Pancreas (tissue), 10 donors: ENCODE data around the gene GRM5. TPM values are rescaled to one million over a fixed set of nuclear protein-coding genes. Genes with fewer than 3 reads are reported as not detected.

Source experiments
- ATAC-seq, 4 donors: fragments of 200-7000 bp; cut with Tn5 transposase; one replicate each; pipeline versions ENCODE4 v1.8.0 to v1.9.1; 2020; ENCODE audit warnings: mild to moderate bottlenecking in 4 of 4, moderate library complexity in 4 of 4
- DNase-seq, 6 donors: peaks; one replicate each; pipeline ENCODE4 v3.0.0-alpha.2; 2020
- FAIRE-seq: peaks from 2 replicates; lab custom pipeline; 2012; peaks lifted over from hg19 to GRCh38; lab: Jason Lieb, UNC
- H3K27ac ChIP-seq, 4 donors: fragments of 200-600 bp; sonication (generic); 1 replicate in 3 of 4; 2 replicates in 1 of 4; pipeline versions ENCODE4 v1.5.0 to v1.8.0; 2020
- H3K27me3 ChIP-seq, 4 donors: fragments of 200-600 bp; one replicate each; pipeline ENCODE4 v1.8.0; 2021
- H3K36me3 ChIP-seq, 3 donors: fragments of 200-600 bp; sonication (generic) in 1 of 3; one replicate each; pipeline versions ENCODE4 v1.5.0 to v1.8.0; 2020 to 2021
- H3K4me1 ChIP-seq, 3 donors: fragments of 200-600 bp; one replicate each; pipeline ENCODE4 v1.8.0; 2021
- H3K4me3 ChIP-seq, 4 donors: fragments of 200-600 bp; sonication (generic) in 2 of 4; one replicate each; pipeline versions ENCODE4 v1.5.0 to v1.8.0; 2020 to 2021
- H3K9me3 ChIP-seq, 4 donors: fragments of 200-600 bp; one replicate each; pipeline ENCODE4 v1.8.0; 2021
- WGBS, 2 donors: extraction: QIAGEN DNeasy Blood & Tissue Kit; methylation state at CpG; one replicate each; pipeline ENCODE4 v1.1.7; 2013; 5-methylcytosine and 5-hydroxymethylcytosine counted together
- intact Hi-C, 3 donors: fragments of 100-400 bp; cut with DNase I; formaldehyde crosslinking; loops; one replicate each; pipeline versions ENCODE4 v1.11.1 to v1.14.2; 2022
- polyA plus RNA-seq, 2 donors: library from polyadenylated mRNA; stranded (reverse); fragments of 200-250 nt; gene quantifications; one replicate each; pipeline ENCODE4 v1.2.3, GENCODE V29; 2013
- total RNA-seq, 6 donors: library from RNA; stranded (reverse); fragmentation: NEBNext Ultra II Directional in 4 of 6; extraction: Animal tissue kit (Norgen Biotek cat#: 25700) in 4 of 6; gene quantifications; one replicate each; pipeline versions ENCODE4 v1.2.1 to v1.2.4, GENCODE V29; 2021 to 2023
- TF ChIP-seq, protein P1 (sequence below), 4 donors: fragments of 200-600 bp; sonication (generic) in 3 of 4; IDR thresholded peaks; one replicate each; pipeline versions ENCODE4 v1.5.0 to v1.8.0; 2021; ENCODE audit warnings: antibody characterized with exemption in 4 of 4
- donor health status: healthy with polysubstance abuse.
- donor health status: DM: no; HTN: no; CAD: no; lungs with moderate emphysema.
- donor health status: DM: no; HTN: no; CAD: no.
- donor health status: control.
- donor health status: control.
- donor health status: Bipolar disorder and iron deficiency.
- donor health status: DM: yes; HTN: yes; CAD: no.
- donor health status: DM: no; HTN: no; CAD: no.
- donor health status: DM: no; HTN: no; CAD: no.
- donor health status: DM: yes; HTN: yes; CAD: no.

Gene GRM5
- total and polyA plus RNA-seq, 8 donors = 0.02 to 0.06 (median 0.06) TPM; not detected in 5

DNA sequence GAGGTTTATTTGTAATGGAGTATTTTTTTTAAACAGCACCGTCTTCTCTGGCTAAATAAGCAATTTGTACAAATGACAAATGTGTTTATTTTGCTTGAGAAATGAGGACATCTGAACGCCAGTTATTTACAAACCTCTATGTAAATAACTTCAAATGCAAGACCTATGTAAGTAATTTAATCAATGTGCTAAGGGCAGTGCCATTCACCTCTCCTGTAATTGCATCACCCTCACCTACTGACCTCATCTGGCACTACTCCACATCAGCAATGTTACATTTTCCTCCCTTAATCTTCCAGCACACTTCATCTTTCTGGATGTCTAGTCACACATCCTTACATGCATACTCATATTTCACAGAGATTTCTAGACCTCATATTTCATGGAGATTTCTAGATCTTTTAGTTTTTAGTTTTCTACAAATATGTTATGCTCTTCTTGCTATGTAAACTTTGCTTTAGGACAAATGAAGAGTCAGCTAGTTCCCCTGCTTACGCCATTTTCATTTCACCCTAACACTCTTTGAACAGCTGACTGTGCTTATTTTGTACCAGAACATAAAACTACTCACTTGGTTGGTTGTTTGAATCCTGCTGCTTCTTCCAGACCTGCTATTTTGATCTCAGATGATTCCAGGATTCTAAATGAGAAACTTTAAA lies 238.6 kb downstream of the GRM5 start:
- Histone ChIP-seq H3K9me3 (no peaks in the 10 kb centered on the region), H3K4me1 (no peaks in the 10 kb centered on the region), H3K27ac (no peak overlapping the region), H3K27me3 (no peaks in the 10 kb centered on the region), H3K36me3 (no peaks in the 10 kb centered on the region), H3K4me3 (no peak overlapping the region)
- FAIRE-seq (no peak), DNase-seq (no peak), ATAC-seq (peak in 1 of 4 donors; percentile 48)
- 24 to 27% methylated on average over 3 of the region's 3 CpGs for WGBS, 2 donors
- TF ChIP-seq, protein P1, sequence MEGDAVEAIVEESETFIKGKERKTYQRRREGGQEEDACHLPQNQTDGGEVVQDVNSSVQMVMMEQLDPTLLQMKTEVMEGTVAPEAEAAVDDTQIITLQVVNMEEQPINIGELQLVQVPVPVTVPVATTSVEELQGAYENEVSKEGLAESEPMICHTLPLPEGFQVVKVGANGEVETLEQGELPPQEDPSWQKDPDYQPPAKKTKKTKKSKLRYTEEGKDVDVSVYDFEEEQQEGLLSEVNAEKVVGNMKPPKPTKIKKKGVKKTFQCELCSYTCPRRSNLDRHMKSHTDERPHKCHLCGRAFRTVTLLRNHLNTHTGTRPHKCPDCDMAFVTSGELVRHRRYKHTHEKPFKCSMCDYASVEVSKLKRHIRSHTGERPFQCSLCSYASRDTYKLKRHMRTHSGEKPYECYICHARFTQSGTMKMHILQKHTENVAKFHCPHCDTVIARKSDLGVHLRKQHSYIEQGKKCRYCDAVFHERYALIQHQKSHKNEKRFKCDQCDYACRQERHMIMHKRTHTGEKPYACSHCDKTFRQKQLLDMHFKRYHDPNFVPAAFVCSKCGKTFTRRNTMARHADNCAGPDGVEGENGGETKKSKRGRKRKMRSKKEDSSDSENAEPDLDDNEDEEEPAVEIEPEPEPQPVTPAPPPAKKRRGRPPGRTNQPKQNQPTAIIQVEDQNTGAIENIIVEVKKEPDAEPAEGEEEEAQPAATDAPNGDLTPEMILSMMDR (IDR thresholded peaks at IDR 0.05) = no peak
- intact Hi-C loops = no loop called here

DNA sequence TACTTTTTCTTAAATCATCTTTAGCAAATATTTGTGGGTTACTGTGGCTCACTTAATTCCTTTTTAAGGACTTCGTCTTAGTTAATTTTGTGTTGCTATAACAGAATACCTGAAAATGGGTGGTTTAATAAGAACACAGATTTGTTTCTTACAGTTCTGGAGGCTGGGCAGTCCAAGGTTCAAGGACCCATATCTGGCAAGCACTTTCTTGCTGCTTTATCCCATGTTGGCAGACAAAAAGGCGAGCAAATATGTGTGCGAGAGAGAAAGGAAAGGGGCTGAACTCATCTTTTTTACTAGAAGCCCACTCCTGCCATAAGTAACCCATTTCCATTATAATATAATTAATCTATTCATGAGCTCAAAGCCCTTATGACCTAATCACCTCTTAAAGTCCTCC lies 246.2 kb downstream of the GRM5 start:
- ATAC-seq (no peak), FAIRE-seq (no peak), DNase-seq (no peak)
- Histone ChIP-seq H3K9me3 (no peaks in the 10 kb centered on the region), H3K4me1 (no peaks in the 10 kb centered on the region), H3K27me3 (no peaks in the 10 kb centered on the region), H3K27ac (no peak overlapping the region), H3K36me3 (no peaks in the 10 kb centered on the region), H3K4me3 (no peak overlapping the region)
- WGBS, 2 donors = 62 to 65% methylated on average over 3 of the region's 3 CpGs
- intact Hi-C loops = no loop called here
- TF ChIP-seq, protein P1 (IDR thresholded peaks at IDR 0.05) = no peak

DNA sequence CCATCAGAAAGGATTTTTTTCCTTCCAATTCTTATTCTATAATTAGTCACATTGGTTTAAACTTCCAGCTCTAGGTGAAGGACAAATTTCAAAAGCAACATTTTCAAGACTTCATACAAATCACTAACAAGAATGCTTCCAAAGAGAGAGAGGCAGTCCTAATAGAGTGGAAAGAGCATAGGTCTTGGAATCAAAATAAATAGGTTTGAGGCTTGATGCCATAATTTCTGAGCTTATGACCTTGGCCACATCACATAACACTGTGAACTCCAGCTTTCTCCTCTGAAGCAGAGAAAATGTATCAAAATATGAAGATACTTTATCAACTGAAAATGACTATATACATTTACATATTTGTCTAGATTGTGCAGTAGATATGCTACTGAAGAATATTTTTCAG lies 246.8 kb downstream of the GRM5 start:
- no peaks in the 10 kb centered on the region for H3K9me3 ChIP-seq
- FAIRE-seq = no peak

DNA sequence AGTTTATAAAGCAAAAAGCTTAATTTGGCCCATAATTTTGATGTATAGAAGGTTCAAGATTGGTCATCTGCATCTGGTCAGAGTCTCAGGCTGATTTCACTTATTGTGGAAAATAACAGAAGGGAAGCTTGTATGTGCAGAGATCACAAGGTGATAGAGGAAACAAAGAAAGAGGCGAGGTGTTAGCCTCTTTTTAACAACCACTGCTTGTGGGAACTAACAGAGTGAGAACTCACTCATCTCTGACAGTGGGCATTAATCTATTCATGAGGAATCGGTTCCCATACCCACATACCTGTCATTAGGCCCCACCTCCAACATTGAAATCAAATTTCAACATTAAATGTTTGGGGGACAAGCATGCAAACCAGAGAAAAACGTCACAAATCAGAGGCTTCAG lies 250.3 kb downstream of the GRM5 start:
- no peak for DNase-seq

More for the DNA sequence above, 246.8 kb downstream of the GRM5 start:
- TF ChIP-seq, protein P1 (IDR thresholded peaks at IDR 0.05) = no peak
- Histone ChIP-seq H3K36me3 (no peaks in the 10 kb centered on the region), H3K4me1 (no peaks in the 10 kb centered on the region), H3K27ac (no peak overlapping the region), H3K4me3 (no peak overlapping the region), H3K27me3 (no peaks in the 10 kb centered on the region)
- no peak for ATAC-seq
- no peak for DNase-seq
- intact Hi-C loops = no loop called here

DNA sequence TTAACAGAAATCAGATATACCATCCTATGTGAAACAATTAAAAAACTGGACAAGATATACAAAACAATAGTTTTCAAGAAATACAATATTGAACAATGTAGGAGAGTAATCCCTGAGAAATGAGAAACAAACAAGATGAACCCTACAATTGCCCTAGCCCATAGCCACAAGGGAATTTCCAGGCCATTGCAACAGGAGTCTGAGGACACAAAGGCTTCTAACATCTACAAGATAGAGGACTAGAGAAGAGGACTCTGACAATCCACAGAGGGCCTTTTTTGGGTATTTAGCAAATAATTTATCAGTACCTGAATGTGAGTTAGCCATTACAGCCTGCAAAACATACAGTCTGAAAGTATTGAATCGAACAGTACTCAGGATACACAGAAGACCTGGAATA lies 251.7 kb downstream of the GRM5 start:
- no peak for FAIRE-seq
- Histone ChIP-seq H3K4me1 (no peaks in the 10 kb centered on the region), H3K27me3 (no peaks in the 10 kb centered on the region), H3K36me3 (no peaks in the 10 kb centered on the region), H3K9me3 (no peaks in the 10 kb centered on the region), H3K4me3 (no peak overlapping the region), H3K27ac (no peak overlapping the region)
- TF ChIP-seq, protein P1 (IDR thresholded peaks at IDR 0.05) = no peak
- ATAC-seq = no peak
- no peak for DNase-seq
- WGBS, 2 donors = 0% methylated on average over 1 of the region's 1 CpG
- intact Hi-C loops = no loop called here

More for the DNA sequence above, 250.3 kb downstream of the GRM5 start:
- intact Hi-C loops = no loop called here
- Histone ChIP-seq H3K36me3 (no peaks in the 10 kb centered on the region), H3K27ac (no peak overlapping the region), H3K9me3 (no peaks in the 10 kb centered on the region), H3K4me3 (no peak overlapping the region), H3K4me1 (no peaks in the 10 kb centered on the region), H3K27me3 (no peaks in the 10 kb centered on the region)
- 40 to 43% methylated on average over 3 of the region's 3 CpGs for WGBS, 2 donors
- TF ChIP-seq, protein P1 (IDR thresholded peaks at IDR 0.05) = no peak
- ATAC-seq = no peak
- no peak for FAIRE-seq
